ENCODE measurements around the gene LRRC4C.

Gene LRRC4C

GRCh38 chr11:40118780-40119179 lies 1340.7 kb downstream of the LRRC4C start:
- Histone ChIP-seq H3K4me3 (ENCODE audit: severe bottlenecking) (no peak overlapping the region), H3K9me3 (ENCODE audit: severe bottlenecking) (no peaks in the 10 kb centered on the region), H3K4me1 (ENCODE audit: insufficient read depth, poor library complexity, severe bottlenecking) (no peaks in the 10 kb centered on the region), H3K27me3 (ENCODE audit: insufficient read depth, poor library complexity, severe bottlenecking) (no peaks in the 10 kb centered on the region), H3K36me3 (ENCODE audit: low read depth) (no peaks in the 10 kb centered on the region), H3K27ac (ENCODE audit: poor library complexity, severe bottlenecking) (no peak overlapping the region)
- ATAC-seq (ENCODE audit: low read depth) (no peak), DNase-seq (ENCODE audit: low spot score) (no peak)
- no peak for TF ChIP-seq CTCF (IDR thresholded peaks at IDR 0.05; ENCODE audit: poor library complexity, severe bottlenecking)

GRCh38 chr11:40118026-40118425 lies 1341.4 kb downstream of the LRRC4C start:
- TF ChIP-seq CTCF (IDR thresholded peaks at IDR 0.05; ENCODE audit: poor library complexity, severe bottlenecking) = no peak
- H3K9me3 ChIP-seq (ENCODE audit: severe bottlenecking) = no peaks in the 10 kb centered on the region
- ATAC-seq (ENCODE audit: low read depth) (no peak), DNase-seq (ENCODE audit: low spot score) (no peak)
- no peak overlapping the region for H3K27ac ChIP-seq (ENCODE audit: poor library complexity, severe bottlenecking)
- H3K36me3 ChIP-seq (ENCODE audit: low read depth) = no peaks in the 10 kb centered on the region
- H3K4me3 ChIP-seq (ENCODE audit: severe bottlenecking) = no peak overlapping the region
- no peaks in the 10 kb centered on the region for H3K4me1 ChIP-seq (ENCODE audit: insufficient read depth, poor library complexity, severe bottlenecking)
- H3K27me3 ChIP-seq (ENCODE audit: insufficient read depth, poor library complexity, severe bottlenecking) = no peaks in the 10 kb centered on the region

DNA sequence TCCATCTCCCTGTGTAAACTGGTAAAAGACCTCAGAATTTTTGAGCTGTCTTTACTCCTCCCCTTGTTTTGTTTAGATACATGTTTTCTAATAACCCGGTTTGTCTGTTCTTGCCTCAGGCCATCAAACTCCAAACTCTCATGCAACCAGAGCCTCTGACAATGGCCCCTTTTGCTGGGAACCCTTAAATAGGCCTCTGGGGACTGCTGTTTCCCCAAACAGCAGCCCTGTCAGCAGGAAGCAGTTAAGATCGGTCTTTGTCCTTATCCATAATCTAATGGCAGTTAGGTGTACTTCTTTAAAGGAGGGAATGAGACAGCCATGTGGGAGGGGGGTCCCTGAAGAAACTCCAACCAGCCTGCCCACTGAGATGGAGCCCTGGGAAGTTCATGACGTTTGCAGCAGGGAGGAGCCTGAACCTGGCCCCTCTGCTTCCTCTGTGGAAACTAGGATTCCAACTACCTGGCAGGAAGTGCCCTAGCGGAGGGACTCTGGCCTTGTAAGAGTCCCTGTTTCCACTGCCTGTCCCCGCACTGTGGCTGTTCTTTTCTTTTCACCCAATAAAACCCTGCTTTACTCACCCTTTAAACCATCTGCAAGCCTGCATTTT lies 1354.4 kb downstream of the LRRC4C start:
- TF ChIP-seq CTCF (IDR thresholded peaks at IDR 0.05; ENCODE audit: poor library complexity, severe bottlenecking) = no peak
- Histone ChIP-seq H3K9me3 (ENCODE audit: severe bottlenecking) (no peaks in the 10 kb centered on the region), H3K36me3 (ENCODE audit: low read depth) (no peaks in the 10 kb centered on the region)

DNA sequence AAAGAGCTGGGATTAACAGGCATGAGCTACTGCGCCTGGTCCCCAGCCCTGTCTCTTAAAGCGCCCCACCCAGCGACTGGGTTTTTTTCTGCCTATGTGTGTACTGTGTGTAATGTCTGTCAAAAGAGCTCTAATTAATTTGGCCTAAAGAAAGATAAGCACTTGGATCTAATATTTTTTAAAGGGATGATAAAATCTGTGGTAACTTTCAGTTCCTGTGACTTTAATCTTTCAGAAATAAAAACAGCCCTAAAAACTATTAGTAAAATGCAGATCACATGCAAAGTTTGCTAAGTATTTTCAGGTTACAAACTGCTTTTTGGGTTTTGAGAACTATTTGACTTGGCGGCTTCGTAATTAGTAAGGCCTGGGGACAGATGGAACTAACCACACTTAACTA lies 1358.7 kb downstream of the LRRC4C start:
- Histone ChIP-seq H3K27ac (ENCODE audit: poor library complexity, severe bottlenecking) (no peak overlapping the region), H3K4me3 (ENCODE audit: severe bottlenecking) (no peak overlapping the region), H3K4me1 (ENCODE audit: insufficient read depth, poor library complexity, severe bottlenecking) (no peaks in the 10 kb centered on the region), H3K36me3 (ENCODE audit: low read depth) (no peaks in the 10 kb centered on the region), H3K27me3 (ENCODE audit: insufficient read depth, poor library complexity, severe bottlenecking) (peaks cover 8% of the 10 kb centered on the region), H3K9me3 (ENCODE audit: severe bottlenecking) (no peaks in the 10 kb centered on the region)
- no peak for DNase-seq (ENCODE audit: low spot score)
- no peak for ATAC-seq (ENCODE audit: low read depth)
- no peak for TF ChIP-seq CTCF (IDR thresholded peaks at IDR 0.05; ENCODE audit: poor library complexity, severe bottlenecking)

More for the DNA sequence above, 1354.4 kb downstream of the LRRC4C start:
- no peak for DNase-seq (ENCODE audit: low spot score)
- ATAC-seq (ENCODE audit: low read depth) = no peak
- H3K4me3 ChIP-seq (ENCODE audit: severe bottlenecking) = no peak overlapping the region
- H3K4me1 ChIP-seq (ENCODE audit: insufficient read depth, poor library complexity, severe bottlenecking) = no peaks in the 10 kb centered on the region
- H3K27ac ChIP-seq (ENCODE audit: poor library complexity, severe bottlenecking) = no peak overlapping the region
- H3K27me3 ChIP-seq (ENCODE audit: insufficient read depth, poor library complexity, severe bottlenecking) = no peaks in the 10 kb centered on the region

- ATAC-seq (ENCODE audit: low read depth) (no peak), DNase-seq (ENCODE audit: low spot score) (no peak)
- no peak for TF ChIP-seq CTCF (IDR thresholded peaks at IDR 0.05; ENCODE audit: poor library complexity, severe bottlenecking)
- Histone ChIP-seq H3K36me3 (ENCODE audit: low read depth) (no peaks in the 10 kb centered on the region), H3K4me1 (ENCODE audit: insufficient read depth, poor library complexity, severe bottlenecking) (no peaks in the 10 kb centered on the region), H3K4me3 (ENCODE audit: severe bottlenecking) (no peak overlapping the region), H3K9me3 (ENCODE audit: severe bottlenecking) (no peaks in the 10 kb centered on the region), H3K27me3 (ENCODE audit: insufficient read depth, poor library complexity, severe bottlenecking) (peaks cover 10% of the 10 kb centered on the region), H3K27ac (ENCODE audit: poor library complexity, severe bottlenecking) (no peak overlapping the region)
Measured at GRCh38 chr11:40100162-40100553, 1359.3 kb downstream of the LRRC4C start.
